Endodermal cell (in vitro differentiated cells): ENCODE measurements around the gene SIGLEC12. TPM values are rescaled to one million over a fixed set of nuclear protein-coding genes. Genes with fewer than 3 reads are reported as not detected.

ENCODE experiments used
- DNase-seq: peaks from one replicate; pipeline ENCODE4 v3.0.0-alpha.2; 2017
- H3K27ac ChIP-seq: 2 replicates; pipeline ENCODE4 v1.5.1; 2013; ENCODE audit warnings: mild to moderate bottlenecking, low read depth, low read length, moderate library complexity
- H3K27me3 ChIP-seq: 2 replicates; pipeline ENCODE4 v1.6.1; 2013; ENCODE audit warnings: mild to moderate bottlenecking, low read length, moderate library complexity; ENCODE audit not compliant: insufficient read depth, control insufficient read depth, poor library complexity, severe bottlenecking
- H3K36me3 ChIP-seq: 2 replicates; pipeline ENCODE4 v1.7.0; 2013; ENCODE audit warnings: mild to moderate bottlenecking, low read length, moderate library complexity; ENCODE audit not compliant: control insufficient read depth, insufficient read depth
- H3K4me1 ChIP-seq: one replicate; pipeline ENCODE4 v1.7.0; 2013; ENCODE audit warnings: low read length; ENCODE audit not compliant: control insufficient read depth, insufficient read depth
- H3K4me3 ChIP-seq: 2 replicates; pipeline ENCODE4 v1.5.1; 2013; ENCODE audit warnings: mild to moderate bottlenecking, low read length, moderate library complexity
- H3K9ac ChIP-seq: 2 replicates; pipeline ENCODE4 v1.6.1; 2013; ENCODE audit warnings: mild to moderate bottlenecking, low read length, moderate library complexity; ENCODE audit not compliant: poor library complexity, severe bottlenecking; ENCODE audit errors: extremely low read depth
- H3K9me3 ChIP-seq: 2 replicates; pipeline ENCODE4 v1.6.1; 2013; ENCODE audit warnings: mild to moderate bottlenecking, low read length, moderate library complexity; ENCODE audit not compliant: control insufficient read depth
- H3K27ac Mint-ChIP-seq: 2 replicates; pipeline ENCODE4 v1.8.0; 2020; ENCODE audit warnings: mixed read lengths
- H3K27me3 Mint-ChIP-seq: 2 replicates; pipeline ENCODE4 v1.8.0; 2021; ENCODE audit warnings: mild to moderate bottlenecking, mixed read lengths; ENCODE audit not compliant: insufficient read depth
- H3K36me3 Mint-ChIP-seq: 2 replicates; pipeline ENCODE4 v1.8.0; 2020; ENCODE audit warnings: low read depth, mixed read lengths
- H3K4me1 Mint-ChIP-seq: 2 replicates; pipeline ENCODE4 v1.8.0; 2020; ENCODE audit warnings: mixed read lengths
- H3K4me3 Mint-ChIP-seq: 2 replicates; pipeline ENCODE4 v1.8.0; 2020; ENCODE audit warnings: mild to moderate bottlenecking, moderate library complexity, mixed read lengths
- H3K9me3 Mint-ChIP-seq: 2 replicates; pipeline ENCODE4 v1.8.0; 2020; ENCODE audit warnings: mild to moderate bottlenecking, mixed read lengths
- WGBS, 2 experiments: methylation state at CpG; one replicate each; pipeline versions ENCODE4 v1.1.5 to v1.1.7; 2013; ENCODE audit warnings: missing lambda C conversion rate in 2 of 2, mixed read lengths in 1 of 2; ENCODE audit not compliant: insufficient coverage in 1 of 2, insufficient read length in 1 of 2; 5-methylcytosine and 5-hydroxymethylcytosine counted together
- total RNA-seq, 2 donors: library from RNA; stranded (reverse); fragmentation: NEBNext Ultra II Directional in 1 of 2; extraction: Animal tissue kit (Norgen Biotek cat#: 25700) in 1 of 2; gene quantifications; 2 replicates in 1 of 2; 3 replicates in 1 of 2; pipeline ENCODE4 v1.2.1, GENCODE V29; 2021
- TF ChIP-seq, protein P1 (sequence below): fragments of 200-600 bp; sonication (generic); conservative IDR thresholded peaks from 2 replicates; pipeline ENCODE4 v1.5.0; 2021; ENCODE audit warnings: antibody characterized with exemption, mild to moderate bottlenecking

SIGLEC12 gene
- total RNA-seq, 2 donors from 2014 or later, result not detected

DNA sequence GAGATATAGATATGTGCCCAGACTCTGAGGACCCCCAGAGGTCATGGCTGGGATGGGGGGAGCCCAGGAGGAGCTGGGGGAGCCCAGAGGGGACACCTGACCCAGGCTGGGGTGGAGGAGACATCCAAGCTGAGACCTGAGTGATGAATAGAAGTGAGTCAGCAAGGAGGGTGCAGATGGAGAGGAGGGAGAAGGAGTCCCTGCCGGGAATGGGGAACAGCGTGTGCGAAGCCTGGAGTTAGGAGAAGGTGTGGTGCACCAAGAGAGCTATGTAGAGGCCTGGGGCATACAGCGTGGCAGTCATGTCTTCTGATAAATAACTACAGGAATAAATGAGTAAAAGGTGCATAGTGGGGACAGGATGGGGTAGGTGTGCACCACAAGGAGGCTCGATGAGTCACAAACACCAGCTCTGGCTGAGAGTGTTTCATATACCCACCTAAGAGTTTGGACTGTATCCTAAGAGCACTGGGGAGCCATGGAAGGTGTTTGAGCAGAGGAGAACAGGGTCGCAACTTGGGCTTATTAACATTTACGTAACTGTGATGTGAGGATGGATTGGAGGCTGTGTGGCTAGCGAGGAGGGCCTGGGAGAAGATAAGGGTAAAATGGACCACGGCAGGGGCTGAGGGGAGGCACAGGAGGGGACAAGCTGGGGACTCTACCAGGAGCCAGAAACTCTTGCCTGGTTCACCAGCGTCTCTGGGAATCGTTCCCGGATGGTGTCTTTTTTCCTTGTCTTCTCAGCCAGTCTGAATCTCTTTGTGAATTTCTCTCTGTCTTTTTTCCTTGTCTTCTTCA, 21.9 kb downstream of the SIGLEC12 start:
- no peaks in the 10 kb centered on the region for H3K4me1 ChIP-seq
- no peaks in the 10 kb centered on the region for H3K27me3 ChIP-seq
- DNase-seq, result no peak
- Mint-ChIP-seq H3K36me3 (no peaks in the 10 kb centered on the region), H3K27me3 (peaks cover 21% of the 10 kb centered on the region), H3K9me3 (no peaks in the 10 kb centered on the region), H3K27ac (no peak overlapping the region), H3K4me3 (no peak overlapping the region), H3K4me1 (no peaks in the 10 kb centered on the region)
- TF ChIP-seq, protein P1, sequence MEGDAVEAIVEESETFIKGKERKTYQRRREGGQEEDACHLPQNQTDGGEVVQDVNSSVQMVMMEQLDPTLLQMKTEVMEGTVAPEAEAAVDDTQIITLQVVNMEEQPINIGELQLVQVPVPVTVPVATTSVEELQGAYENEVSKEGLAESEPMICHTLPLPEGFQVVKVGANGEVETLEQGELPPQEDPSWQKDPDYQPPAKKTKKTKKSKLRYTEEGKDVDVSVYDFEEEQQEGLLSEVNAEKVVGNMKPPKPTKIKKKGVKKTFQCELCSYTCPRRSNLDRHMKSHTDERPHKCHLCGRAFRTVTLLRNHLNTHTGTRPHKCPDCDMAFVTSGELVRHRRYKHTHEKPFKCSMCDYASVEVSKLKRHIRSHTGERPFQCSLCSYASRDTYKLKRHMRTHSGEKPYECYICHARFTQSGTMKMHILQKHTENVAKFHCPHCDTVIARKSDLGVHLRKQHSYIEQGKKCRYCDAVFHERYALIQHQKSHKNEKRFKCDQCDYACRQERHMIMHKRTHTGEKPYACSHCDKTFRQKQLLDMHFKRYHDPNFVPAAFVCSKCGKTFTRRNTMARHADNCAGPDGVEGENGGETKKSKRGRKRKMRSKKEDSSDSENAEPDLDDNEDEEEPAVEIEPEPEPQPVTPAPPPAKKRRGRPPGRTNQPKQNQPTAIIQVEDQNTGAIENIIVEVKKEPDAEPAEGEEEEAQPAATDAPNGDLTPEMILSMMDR, result no peak
- no peak overlapping the region for H3K27ac ChIP-seq
- no peaks in the 10 kb centered on the region for H3K9me3 ChIP-seq
- no peak overlapping the region for H3K4me3 ChIP-seq
- no peak overlapping the region for H3K9ac ChIP-seq
- no peaks in the 10 kb centered on the region for H3K36me3 ChIP-seq
- WGBS, 2 experiments, result 73 to 79% methylated on average over 9 to 12 of the region's 12 CpGs

- Histone ChIP-seq H3K27me3 (no peaks in the 10 kb centered on the region), H3K4me3 (no peak within 1 kb of the TSS), H3K9ac (no peak within 1 kb of the TSS), H3K4me1 (no peaks in the 10 kb centered on the region), H3K9me3 (no peaks in the 10 kb centered on the region), H3K27ac (no peak within 1 kb of the TSS), H3K36me3 (no peaks in the 10 kb centered on the region)
- TF ChIP-seq, protein P1, result no peak
- 61 to 76% methylated on average over 5 to 16 of the region's 17 CpGs for WGBS, 2 experiments
- H3K4me1 Mint-ChIP-seq, result no peaks in the 10 kb centered on the region
- DNase-seq, result no peak
- peaks cover 21% of the 10 kb centered on the region for H3K27me3 Mint-ChIP-seq
- H3K36me3 Mint-ChIP-seq, result no peaks in the 10 kb centered on the region
- no peaks in the 10 kb centered on the region for H3K9me3 Mint-ChIP-seq
- no peak within 1 kb of the TSS for H3K27ac Mint-ChIP-seq
- no peak within 1 kb of the TSS for H3K4me3 Mint-ChIP-seq
Observed at GRCh38 chr19:51478381-51479234, 23.0 kb downstream of the SIGLEC12 start, which contains the start of gene CEACAM18. Gene CEACAM18, plus strand, starts transcription at chr19:51478539.

- 74 to 78% methylated on average over 5 of the region's 5 CpGs for WGBS, 2 experiments
- Mint-ChIP-seq H3K4me1 (no peaks in the 10 kb centered on the region), H3K9me3 (no peaks in the 10 kb centered on the region), H3K27ac (no peak overlapping the region), H3K4me3 (no peak overlapping the region), H3K36me3 (no peaks in the 10 kb centered on the region), H3K27me3 (peaks cover 28% of the 10 kb centered on the region)
- Histone ChIP-seq H3K27ac (no peak overlapping the region), H3K36me3 (no peaks in the 10 kb centered on the region), H3K4me3 (no peak overlapping the region), H3K9me3 (no peaks in the 10 kb centered on the region), H3K4me1 (no peaks in the 10 kb centered on the region), H3K27me3 (peaks cover 4% of the 10 kb centered on the region), H3K9ac (no peak overlapping the region)
- TF ChIP-seq, protein P1, result no peak
- no peak for DNase-seq
Observed at GRCh38 chr19:51477344-51477743, 24.3 kb downstream of the SIGLEC12 start.
